Measurements from ENCODE around the gene DPP10.

Gene DPP10

GRCh38 chr2:115484983-115485382 lies 1042.5 kb downstream of the DPP10 start:
- DNase-seq = no peak

GRCh38 chr2:115491186-115491793 lies 1048.8 kb downstream of the DPP10 start:
- no peak for DNase-seq

GRCh38 chr2:115505331-115505730 lies 1062.9 kb downstream of the DPP10 start:
- no peak for DNase-seq

GRCh38 chr2:115520727-115521126 lies 1078.3 kb downstream of the DPP10 start:
- DNase-seq = no peak

- no peak for DNase-seq
Observed at GRCh38 chr2:115524452-115524851, 1082.0 kb downstream of the DPP10 start.

- no peak for DNase-seq
Observed at GRCh38 chr2:115529627-115530026, 1087.2 kb downstream of the DPP10 start.

GRCh38 chr2:115533081-115533480 lies 1090.6 kb downstream of the DPP10 start:
- DNase-seq = no peak

GRCh38 chr2:115541814-115542213 lies 1099.4 kb downstream of the DPP10 start:
- no peak for DNase-seq

- DNase-seq = no peak
Observed at GRCh38 chr2:115542331-115542730, 1099.9 kb downstream of the DPP10 start.

- DNase-seq = no peak
Observed at GRCh38 chr2:115543024-115543423, 1100.6 kb downstream of the DPP10 start.

- no peak for DNase-seq
Observed at GRCh38 chr2:115543461-115543860, 1101.0 kb downstream of the DPP10 start.

GRCh38 chr2:115549611-115550130 lies 1107.2 kb downstream of the DPP10 start:
- no peak for DNase-seq

- no peak for DNase-seq
Observed at GRCh38 chr2:115552726-115553125, 1110.3 kb downstream of the DPP10 start.

GRCh38 chr2:115554153-115554552 lies 1111.7 kb downstream of the DPP10 start:
- DNase-seq = no peak

- DNase-seq = no peak
Observed at GRCh38 chr2:115558725-115559124, 1116.3 kb downstream of the DPP10 start.

- DNase-seq = no peak
Observed at GRCh38 chr2:115560666-115561065, 1118.2 kb downstream of the DPP10 start.

GRCh38 chr2:115568643-115569042 lies 1126.2 kb downstream of the DPP10 start:
- no peak for DNase-seq

- DNase-seq = no peak
Observed at GRCh38 chr2:115569547-115569946, 1127.1 kb downstream of the DPP10 start.

- DNase-seq = no peak
Observed at GRCh38 chr2:115572746-115573145, 1130.3 kb downstream of the DPP10 start.

GRCh38 chr2:115573756-115574155 lies 1131.3 kb downstream of the DPP10 start:
- DNase-seq = no peak

GRCh38 chr2:115574667-115575066 lies 1132.2 kb downstream of the DPP10 start:
- no peak for DNase-seq

GRCh38 chr2:115580784-115581183 lies 1138.3 kb downstream of the DPP10 start:
- DNase-seq = no peak

GRCh38 chr2:115584507-115584906 lies 1142.1 kb downstream of the DPP10 start:
- DNase-seq = no peak

- DNase-seq = no peak
Observed at GRCh38 chr2:115596659-115597375, 1154.4 kb downstream of the DPP10 start.

- DNase-seq = no peak
Observed at GRCh38 chr2:115603285-115603684, 1160.8 kb downstream of the DPP10 start.
